DMS 273 (cell line): ENCODE measurements around the gene EXOSC2.

Experiments
- DNase-seq: peaks from one replicate; lab custom pipeline; 2025; ENCODE audit not compliant: unreplicated experiment; lab: John Stamatoyannopoulos, UW

The EXOSC2 gene

GRCh38 chr9:130693101-130693425, 517 bp upstream of the EXOSC2 start:
- DNase-seq: no peak

GRCh38 chr9:130694205-130694604, 625 bp downstream of the EXOSC2 start:
- DNase-seq: no peak

GRCh38 chr9:130696139-130696650, 2.6 kb downstream of the EXOSC2 start:
- no peak for DNase-seq

- DNase-seq: no peak
These were observed 3.4 kb downstream of the EXOSC2 start for GRCh38 chr9:130696996-130697395.

- no peak for DNase-seq
These were observed 4.9 kb downstream of the EXOSC2 start for GRCh38 chr9:130698514-130698913.

- no peak for DNase-seq
These were observed 5.5 kb downstream of the EXOSC2 start for GRCh38 chr9:130699047-130699446.

GRCh38 chr9:130701059-130702022, 7.8 kb downstream of the EXOSC2 start:
- DNase-seq: peak; percentile 84

- DNase-seq: no peak
These were observed 9.9 kb downstream of the EXOSC2 start for GRCh38 chr9:130703501-130703900.

- peak; percentile 81 for DNase-seq
These were observed 13.8 kb downstream of the EXOSC2 start for GRCh38 chr9:130707225-130707976.

- DNase-seq: no peak
These were observed 17.3 kb downstream of the EXOSC2 start for GRCh38 chr9:130710822-130711352.

- DNase-seq: peak; percentile 52
These were observed 17.9 kb downstream of the EXOSC2 start for GRCh38 chr9:130711469-130711868.

- peak; percentile 99 for DNase-seq
These were observed 19.1 kb downstream of the EXOSC2 start for GRCh38 chr9:130712564-130713285.

GRCh38 chr9:130713286-130713960, 19.8 kb downstream of the EXOSC2 start:
- peak; percentile 65 for DNase-seq

GRCh38 chr9:130714586-130715110, 21.1 kb downstream of the EXOSC2 start:
- DNase-seq: no peak

- DNase-seq: no peak
These were observed 21.7 kb downstream of the EXOSC2 start for GRCh38 chr9:130715270-130715669.

- DNase-seq: no peak
These were observed 25.0 kb downstream of the EXOSC2 start for GRCh38 chr9:130718562-130718961.

- DNase-seq: no peak
These were observed 27.2 kb downstream of the EXOSC2 start for GRCh38 chr9:130720762-130721161.

GRCh38 chr9:130728721-130729120, 35.1 kb downstream of the EXOSC2 start:
- DNase-seq: no peak

- no peak for DNase-seq
These were observed 35.6 kb downstream of the EXOSC2 start for GRCh38 chr9:130729145-130729544.

- DNase-seq: peak; percentile 30
These were observed 37.8 kb downstream of the EXOSC2 start for GRCh38 chr9:130731355-130731754.
